Sigmoid colon (tissue), 7 donors: ENCODE measurements around the gene PHKA1. TPM values are rescaled to one million over a fixed set of nuclear protein-coding genes. Genes with fewer than 3 reads are reported as not detected.
A peak's percentile ranks its signal among the peaks of the same experiment; 100 is the strongest.

Experiments used
- DNase-seq: peaks from one replicate; pipeline ENCODE4 v3.0.0-alpha.2; 2019
- H3K27ac ChIP-seq, 4 donors: fragments of 200-600 bp; sonication (generic); one replicate each; pipeline ENCODE4 v1.5.1; 2016 to 2019; ENCODE audit warnings: mild to moderate bottlenecking in 1 of 4
- H3K27me3 ChIP-seq, 3 donors: fragments of 200-600 bp; sonication (generic); one replicate each; pipeline ENCODE4 v1.5.1; 2019; ENCODE audit warnings: mild to moderate bottlenecking in 1 of 3
- H3K36me3 ChIP-seq, 4 donors: fragments of 200-600 bp; sonication (generic); one replicate each; pipeline ENCODE4 v1.5.1; 2016 to 2019
- H3K4me1 ChIP-seq, 4 donors: fragments of 200-600 bp; sonication (generic); one replicate each; pipeline ENCODE4 v1.5.1; 2017 to 2019
- H3K4me3 ChIP-seq, 4 donors: fragments of 200-600 bp; sonication (generic); one replicate each; pipeline ENCODE4 v1.5.1; 2017 to 2019; ENCODE audit warnings: mild to moderate bottlenecking in 2 of 4, moderate library complexity in 1 of 4
- H3K9me3 ChIP-seq, 4 donors: fragments of 200-600 bp in 3 of 4; sonication (generic) in 3 of 4; one replicate each; pipeline versions ENCODE4 v1.5.1 to v1.6.1; 2013 to 2019
- CTCF ChIP-seq, 4 experiments: fragments of 450-650 bp in 3 of 4; fragments of 200-600 bp in 1 of 4; IDR thresholded peaks; one replicate each; pipeline ENCODE4 v1.5.1; 2016 to 2019; ENCODE audit warnings: antibody characterized with exemption in 4 of 4, mild to moderate bottlenecking in 3 of 4, moderate library complexity in 2 of 4
- EP300 ChIP-seq, 4 donors: sonication (generic); formaldehyde crosslinking; IDR thresholded peaks; one replicate each; pipeline ENCODE4 v1.6.1; 2017; ENCODE audit warnings: antibody characterized with exemption in 4 of 4
- POLR2A ChIP-seq, 2 donors: fragments of 450-650 bp; IDR thresholded peaks; one replicate each; pipeline ENCODE4 v1.6.1; 2016; ENCODE audit warnings: antibody characterized with exemption in 2 of 2, mild to moderate bottlenecking in 2 of 2, moderate library complexity in 2 of 2
- POLR2AphosphoS5 ChIP-seq, 4 donors: sonication (generic); formaldehyde crosslinking; IDR thresholded peaks; one replicate each; pipeline ENCODE4 v1.6.1; 2017; ENCODE audit warnings: antibody characterized with exemption in 4 of 4
- WGBS, 2 donors: extraction: QIAGEN DNeasy Blood & Tissue Kit; methylation state at CpG; one replicate each; pipeline ENCODE4 v1.1.7; 2013; 5-methylcytosine and 5-hydroxymethylcytosine counted together
- intact Hi-C: fragments of 100-400 bp; cut with DNase I; formaldehyde crosslinking; loops from one replicate; pipeline ENCODE4 v1.15.1; 2023
- polyA plus RNA-seq, 3 donors: library from polyadenylated mRNA; stranded (reverse); fragments of 200-250 nt; gene quantifications; one replicate each; pipeline ENCODE4 v1.2.3, GENCODE V29; 2013
- total RNA-seq, 4 donors: library from RNA; depleted of rRNA; stranded (reverse); fragments of >200 nt; gene quantifications; one replicate each; pipeline ENCODE4 v1.1.0, GENCODE V29; 2016
- donor health status: healthy with polysubstance abuse.
- donor health status: Bipolar disorder and iron deficiency.
- donor health status: healthy.

PHKA1 gene
- total and polyA plus RNA-seq, 7 donors, result 0.92 to 9.7 (median 4.6) TPM

GRCh38 chrX:72712094-72712755, 1.9 kb downstream of the PHKA1 start:
- WGBS, 2 donors, result 36 to 58% methylated on average over 2 of the region's 2 CpGs
- TF ChIP-seq POLR2AphosphoS5 (IDR thresholded peaks at IDR 0.05) (peak in 1 of 4 donors; percentile 20), POLR2A (IDR thresholded peaks at IDR 0.05) (no peak), EP300 (IDR thresholded peaks at IDR 0.05) (no peak), CTCF (IDR thresholded peaks at IDR 0.05) (no peak)
- no peak overlapping the region for H3K4me3 ChIP-seq
- H3K27me3 ChIP-seq, result no peaks in the 10 kb centered on the region
- H3K36me3 ChIP-seq, result no peaks in the 10 kb centered on the region
- H3K9me3 ChIP-seq, result no peaks in the 10 kb centered on the region
- H3K4me1 ChIP-seq, result no peaks in the 10 kb centered on the region
- no peak for DNase-seq
- peak overlapping the region; percentile 39 to 80 (median 78) for H3K27ac ChIP-seq
- intact Hi-C loops, result no loop called here

GRCh38 chrX:72705814-72706213, 8.3 kb downstream of the PHKA1 start:
- intact Hi-C loops, result no loop called here
- TF ChIP-seq CTCF (IDR thresholded peaks at IDR 0.05), result no peak
- Histone ChIP-seq H3K9me3 (no peaks in the 10 kb centered on the region), H3K4me3 (no peak overlapping the region), H3K36me3 (peaks cover 0 to 10% (median 0%) of the 10 kb centered on the region in 4 donors), H3K27ac (no peak overlapping the region), H3K4me1 (no peaks in the 10 kb centered on the region), H3K27me3 (no peaks in the 10 kb centered on the region)
- DNase-seq, result no peak
- 85 to 100% methylated on average over 1 of the region's 1 CpG for WGBS, 2 donors

GRCh38 chrX:72705111-72705510, 9.0 kb downstream of the PHKA1 start:
- TF ChIP-seq POLR2A (IDR thresholded peaks at IDR 0.05) (no peak), EP300 (IDR thresholded peaks at IDR 0.05) (no peak), POLR2AphosphoS5 (IDR thresholded peaks at IDR 0.05) (no peak), CTCF (IDR thresholded peaks at IDR 0.05) (no peak)
- no peak for DNase-seq
- H3K27me3 ChIP-seq, result no peaks in the 10 kb centered on the region
- H3K36me3 ChIP-seq, result peaks cover 0 to 10% (median 0%) of the 10 kb centered on the region in 4 donors
- H3K4me1 ChIP-seq, result no peaks in the 10 kb centered on the region
- no peak overlapping the region for H3K27ac ChIP-seq
- H3K4me3 ChIP-seq, result no peak overlapping the region
- intact Hi-C loops, result no loop called here
- no peaks in the 10 kb centered on the region for H3K9me3 ChIP-seq

- TF ChIP-seq POLR2A (IDR thresholded peaks at IDR 0.05) (no peak), CTCF (IDR thresholded peaks at IDR 0.05) (no peak), EP300 (IDR thresholded peaks at IDR 0.05) (no peak), POLR2AphosphoS5 (IDR thresholded peaks at IDR 0.05) (no peak)
- H3K9me3 ChIP-seq, result no peaks in the 10 kb centered on the region
- intact Hi-C loops, result no loop called here
- WGBS, 2 donors, result 53 to 78% methylated on average over 2 of the region's 2 CpGs
- no peaks in the 10 kb centered on the region for H3K27me3 ChIP-seq
- no peak for DNase-seq
- no peak overlapping the region for H3K4me3 ChIP-seq
- no peak overlapping the region for H3K27ac ChIP-seq
- H3K4me1 ChIP-seq, result no peaks in the 10 kb centered on the region
- no peaks in the 10 kb centered on the region for H3K36me3 ChIP-seq
Measured at GRCh38 chrX:72694170-72694569, 19.9 kb downstream of the PHKA1 start.

- intact Hi-C loops, result no loop called here
- Histone ChIP-seq H3K36me3 (no peaks in the 10 kb centered on the region), H3K27ac (no peak overlapping the region), H3K4me3 (no peak overlapping the region), H3K27me3 (no peaks in the 10 kb centered on the region), H3K9me3 (no peaks in the 10 kb centered on the region), H3K4me1 (no peaks in the 10 kb centered on the region)
- 95 to 96% methylated on average over 1 of the region's 1 CpG for WGBS, 2 donors
- DNase-seq, result no peak
- TF ChIP-seq POLR2A (IDR thresholded peaks at IDR 0.05) (no peak), CTCF (IDR thresholded peaks at IDR 0.05) (no peak), POLR2AphosphoS5 (IDR thresholded peaks at IDR 0.05) (no peak), EP300 (IDR thresholded peaks at IDR 0.05) (no peak)
Measured at GRCh38 chrX:72693477-72693876, 20.6 kb downstream of the PHKA1 start.
